H1 (cell line): ENCODE measurements around the gene SERPING1. TPM values are rescaled to one million over a fixed set of nuclear protein-coding genes. Genes with fewer than 3 reads are reported as not detected.

ENCODE experiments used
- CTCF ChIA-PET: fragments of 300-600 bp; sonication (Branson Sonifier 250); formaldehyde crosslinking; loops from one replicate; lab custom pipeline; 2021; ENCODE audit not compliant: partially characterized antibody; lab: Charles Lee
- POLR2A ChIA-PET: fragments of 300-600 bp; sonication (Branson Sonifier 250); formaldehyde crosslinking; loops from one replicate; lab custom pipeline; 2021; ENCODE audit warnings: inconsistent platforms; ENCODE audit not compliant: partially characterized antibody; lab: Charles Lee
- DNase-seq, 2 experiments: peaks; one replicate each; pipeline versions ENCODE4 v3.0.0 to v3.0.0-alpha.2; 2010 to 2022; ENCODE audit warnings: low spot score in 2 of 2, low read depth in 1 of 2, mixed read lengths in 1 of 2
- FAIRE-seq: peaks from 2 replicates; lab custom pipeline; 2011; peaks lifted over from hg19 to GRCh38; lab: Jason Lieb, UNC
- H2AFZ ChIP-seq: 2 replicates; pipeline ENCODE4 v1.8.1; 2012; ENCODE audit warnings: low read length, inconsistent platforms
- H2AK5ac ChIP-seq: 2 replicates; pipeline ENCODE4 v1.6.1; 2013; ENCODE audit warnings: low read depth, low read length
- H2BK120ac ChIP-seq: replicated peaks from 2 replicates; pipeline ENCODE3; 2013; ENCODE audit warnings: low read depth, low read length, inconsistent platforms
- H2BK12ac ChIP-seq: 2 replicates; pipeline ENCODE4 v1.6.1; 2013; ENCODE audit warnings: low read depth, low read length
- H2BK15ac ChIP-seq: 2 replicates; pipeline ENCODE4 v1.6.1; 2013; ENCODE audit warnings: low read length
- H2BK20ac ChIP-seq: 2 replicates; pipeline ENCODE4 v1.6.1; 2013; ENCODE audit warnings: low read length
- H2BK5ac ChIP-seq: 2 replicates; pipeline ENCODE4 v1.6.1; 2013; ENCODE audit warnings: low read depth, low read length
- H3K14ac ChIP-seq: 2 replicates; pipeline ENCODE4 v1.6.1; 2013; ENCODE audit warnings: inconsistent platforms; ENCODE audit not compliant: insufficient read length
- H3K18ac ChIP-seq: 2 replicates; pipeline ENCODE4 v1.6.1; 2013; ENCODE audit warnings: low read length; ENCODE audit errors: extremely low read depth
- H3K23ac ChIP-seq: 2 replicates; pipeline ENCODE4 v1.6.1; 2013; ENCODE audit warnings: inconsistent platforms; ENCODE audit not compliant: insufficient read length
- H3K23me2 ChIP-seq: 2 replicates; pipeline ENCODE4 v1.6.1; 2013; ENCODE audit warnings: low read depth, low read length
- H3K27ac ChIP-seq: 2 replicates; pipeline ENCODE4 v1.6.1; 2011; ENCODE audit warnings: low read depth, low read length, inconsistent platforms
- H3K27me3 ChIP-seq, 4 experiments: replicated peaks in 1 of 4; 1 replicate in 1 of 4; 2 replicates in 3 of 4; pipeline versions ENCODE4 v1.6.1 to v1.8.1; 2011 to 2013; ENCODE audit warnings: low read length in 3 of 4, mild to moderate bottlenecking in 3 of 4, inconsistent platforms in 2 of 4, mixed read lengths in 2 of 4, moderate library complexity in 1 of 4; ENCODE audit not compliant: control insufficient read depth in 3 of 4, insufficient read depth in 3 of 4; ENCODE audit errors: extremely low read depth in 1 of 4
- H3K36me3 ChIP-seq, 4 experiments: 2 replicates each; pipeline versions ENCODE4 v1.6.1 to v1.8.1; 2011 to 2013; ENCODE audit warnings: mild to moderate bottlenecking in 4 of 4, low read length in 3 of 4, moderate library complexity in 2 of 4, control low read depth in 1 of 4, inconsistent platforms in 1 of 4; ENCODE audit not compliant: insufficient read depth in 4 of 4, control insufficient read depth in 2 of 4
- H3K4ac ChIP-seq: replicated peaks from 2 replicates; pipeline ENCODE3; 2013; ENCODE audit warnings: low read length, low read depth, mixed read lengths, inconsistent platforms; ENCODE audit not compliant: insufficient read length
- H3K4me1 ChIP-seq, 4 experiments: replicated peaks in 1 of 4; 1 replicate in 1 of 4; 2 replicates in 3 of 4; pipeline versions ENCODE4 v1.6.1 to v1.8.1; 2011 to 2013; ENCODE audit warnings: low read length in 3 of 4, inconsistent platforms in 2 of 4, mixed read lengths in 1 of 4; ENCODE audit not compliant: insufficient read depth in 4 of 4, control insufficient read depth in 3 of 4
- H3K4me2 ChIP-seq, 2 experiments: 2 replicates each; pipeline versions ENCODE4 v1.6.1 to v1.8.1; 2011 to 2013; ENCODE audit warnings: low read depth in 2 of 2, low read length in 2 of 2, control low read depth in 1 of 2, inconsistent platforms in 1 of 2, mild to moderate bottlenecking in 1 of 2; ENCODE audit not compliant: insufficient read depth in 1 of 2
- H3K4me3 ChIP-seq, 4 experiments: fragments of 200-600, 300-600 bp in 1 of 4; sonication (generic), shearing (Covaris generic), sonication (Bioruptor Twin) in 1 of 4; 2 replicates each; pipeline versions ENCODE4 v1.5.1 to v1.8.1; 2011 to 2016; ENCODE audit warnings: low read length in 4 of 4, low read depth in 3 of 4, control low read depth in 2 of 4, inconsistent platforms in 2 of 4, mild to moderate bottlenecking in 2 of 4, mixed read lengths in 1 of 4, moderate library complexity in 1 of 4; ENCODE audit not compliant: insufficient read depth in 2 of 4; ENCODE audit errors: extremely low read depth in 1 of 4
- H3K56ac ChIP-seq: replicated peaks from 2 replicates; pipeline ENCODE3; 2013; ENCODE audit warnings: low read depth, mild to moderate bottlenecking, mixed read lengths, low read length, inconsistent platforms; ENCODE audit not compliant: insufficient read length
- H3K79me1 ChIP-seq: 2 replicates; pipeline ENCODE4 v1.6.1; 2013; ENCODE audit warnings: low read depth, low read length, control low read depth
- H3K79me2 ChIP-seq, 2 experiments: 2 replicates each; pipeline versions ENCODE4 v1.6.1 to v1.8.1; 2012 to 2013; ENCODE audit warnings: low read length in 2 of 2, mild to moderate bottlenecking in 2 of 2, inconsistent platforms in 1 of 2; ENCODE audit not compliant: insufficient read depth in 2 of 2, control insufficient read depth in 1 of 2
- H3K9ac ChIP-seq, 4 experiments: replicated peaks in 1 of 4; 1 replicate in 1 of 4; 2 replicates in 3 of 4; pipeline versions ENCODE4 v1.6.1 to v1.8.1; 2011 to 2013; ENCODE audit warnings: low read depth in 3 of 4, low read length in 3 of 4, control low read depth in 2 of 4, mild to moderate bottlenecking in 2 of 4, moderate library complexity in 2 of 4, inconsistent platforms in 1 of 4; ENCODE audit errors: extremely low read depth in 1 of 4
- H3K9me3 ChIP-seq, 2 experiments: 2 replicates each; pipeline versions ENCODE4 v1.6.1 to v1.8.1; 2012 to 2013; ENCODE audit warnings: mild to moderate bottlenecking in 2 of 2, moderate library complexity in 2 of 2, control low read depth in 1 of 2, inconsistent platforms in 1 of 2, low read depth in 1 of 2, low read length in 1 of 2, mixed read lengths in 1 of 2; ENCODE audit not compliant: insufficient read depth in 2 of 2
- H4K20me1 ChIP-seq, 2 experiments: replicated peaks in 1 of 2; 2 replicates each; pipeline versions ENCODE3 to v1.8.1; 2011 to 2013; ENCODE audit warnings: inconsistent platforms in 2 of 2, low read length in 2 of 2, mild to moderate bottlenecking in 1 of 2; ENCODE audit not compliant: insufficient read depth in 2 of 2, control insufficient read depth in 1 of 2
- H4K5ac ChIP-seq: 2 replicates; pipeline ENCODE4 v1.6.1; 2013; ENCODE audit warnings: low read length, low read depth, mixed read lengths, inconsistent platforms; ENCODE audit not compliant: insufficient read length
- H4K8ac ChIP-seq: 2 replicates; pipeline ENCODE4 v1.8.0; 2013; ENCODE audit warnings: mild to moderate bottlenecking, moderate library complexity, low read length, inconsistent platforms; ENCODE audit not compliant: insufficient read depth; ENCODE audit errors: extremely low read depth
- H4K91ac ChIP-seq: replicated peaks from 2 replicates; pipeline ENCODE3; 2013; ENCODE audit warnings: low read length, mixed read lengths, inconsistent platforms; ENCODE audit not compliant: insufficient read length
- ASH2L ChIP-seq: fragments of 200-600, 300-600 bp; sonication (generic); IDR thresholded peaks from one replicate; pipeline ENCODE4 v1.7.1; 2017; ENCODE audit warnings: low read length
- CBX8 ChIP-seq: fragments of 300-800, 300-1000 bp; sonication (generic); IDR thresholded peaks from 2 replicates; pipeline ENCODE4 v1.7.1; 2016; ENCODE audit warnings: low read depth, low read length, borderline replicate concordance
- NRF1 ChIP-seq: IDR thresholded peaks from 2 replicates; pipeline ENCODE4 v1.6.1; 2011; ENCODE audit warnings: mild to moderate bottlenecking, low read depth, low read length, improper control_type of control experiment
- SP4 ChIP-seq: IDR thresholded peaks from 2 replicates; pipeline ENCODE4 v1.6.1; 2012; ENCODE audit warnings: low read length, inconsistent platforms
- SUZ12 ChIP-seq: fragments of 200-600 bp; sonication (generic); IDR thresholded peaks from 2 replicates; pipeline ENCODE4 v1.6.1; 2012; ENCODE audit warnings: mild to moderate bottlenecking, inconsistent platforms, low read length, moderate library complexity, mixed read lengths
- TAF7 ChIP-seq: optimal IDR thresholded peaks from 2 replicates; pipeline ENCODE3; 2011; ENCODE audit warnings: low read depth, mild to moderate bottlenecking, inconsistent platforms, low read length, moderate library complexity, borderline replicate concordance
- WGBS, 2 experiments: shearing (Covaris generic) in 1 of 2; methylation state at CpG; one replicate each; pipeline versions ENCODE4 v1.1.6 to v1.1.7; 2013 to 2015; ENCODE audit warnings: low lambda C conversion rate in 2 of 2, mixed read lengths in 2 of 2, inconsistent platforms in 1 of 2, low coverage in 1 of 2, missing lambda C conversion rate in 1 of 2; ENCODE audit not compliant: insufficient replicate concordance in 2 of 2, insufficient coverage in 1 of 2, insufficient read length in 1 of 2; ENCODE audit errors: extremely low coverage in 1 of 2, missing lambda C conversion rate in 1 of 2; 5-methylcytosine and 5-hydroxymethylcytosine counted together
- polyA plus RNA-seq, 7 experiments: library from polyadenylated mRNA; depleted of rRNA in 3 of 7; stranded (reverse) in 5 of 7; unstranded in 2 of 7; fragments of >200 nt in 5 of 7; fragments of 200-250 nt in 2 of 7; gene quantifications; 1 replicate in 5 of 7; 2 replicates in 1 of 7; 4 replicates in 1 of 7; pipeline versions ENCODE4 v1.2.1 to v1.2.3, GENCODE V29; 2011 to 2013; ENCODE audit warnings: missing spikeins in 2 of 7, mixed read lengths in 2 of 7
- total RNA-seq: library from RNA; stranded (reverse); fragmentation: NEBNext Ultra II Directional; extraction: Animal tissue kit (Norgen Biotek cat#: 25700); gene quantifications from 2 replicates; pipeline ENCODE4 v1.2.1, GENCODE V29; 2021

SERPING1 gene
- total and polyA plus RNA-seq, 2 of the 8 experiments (the other 6 are each of a cell fraction or from before 2014, with no cell fraction given) = 50.9 to 54.8 TPM

DNA sequence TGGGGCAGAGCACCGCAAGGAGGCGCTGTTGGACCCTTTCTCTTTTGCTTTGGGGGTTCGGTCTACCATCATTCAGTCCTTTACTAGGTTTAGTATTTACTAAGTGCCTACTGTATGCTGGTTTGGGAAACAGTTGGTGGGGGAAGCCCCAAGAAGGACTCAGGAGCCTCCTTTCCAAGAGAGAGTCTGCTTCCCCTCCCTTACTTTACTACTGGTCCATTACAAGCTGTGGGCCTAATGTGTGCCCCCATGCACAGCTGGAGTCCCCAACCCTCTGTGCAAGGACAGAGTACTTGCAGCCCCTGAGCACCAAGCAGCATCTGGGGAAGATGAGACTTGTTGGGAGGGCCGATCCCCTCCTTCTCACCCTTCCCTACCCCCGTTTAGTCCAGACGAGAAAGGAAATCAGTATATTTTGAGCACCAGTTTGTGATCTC, 29.1 kb upstream of the SERPING1 start:
- H3K4me3 ChIP-seq = peak overlapping the region; percentile 41 to 89 (median 83)
- FAIRE-seq = no peak
- TF ChIP-seq ASH2L = peak; percentile 34
- TF ChIP-seq NRF1 = no peak
- no peak for TF ChIP-seq TAF7
- no peak for TF ChIP-seq SUZ12
- no peak for TF ChIP-seq SP4
- TF ChIP-seq CBX8 = no peak

More for the DNA sequence above, 29.1 kb upstream of the SERPING1 start:
- Histone ChIP-seq H2AFZ (no peak overlapping the region), H2AK5ac (no peak overlapping the region), H3K27me3 (no peaks in the 10 kb centered on the region), H3K4me1 (peaks cover 0 to 11% (median 4%) of the 10 kb centered on the region in 4 experiments; a peak in 6 of 7 replicates), H3K56ac (no peak overlapping the region), H3K79me2 (peaks cover 0 to 13% of the 10 kb centered on the region in 2 experiments; a peak in 2 of 4 replicates), H4K91ac (peak overlapping the region; percentile 44), H4K5ac (peak overlapping the region; percentile 69), H3K9ac (peak overlapping the region in 2 of 4 experiments; percentile 90 to 91; a peak in 4 of 7 replicates), H3K27ac (peak overlapping the region; percentile 78; the same call in 1 of the 2 replicates), H3K36me3 (no peaks in the 10 kb centered on the region), H3K23ac (no peak overlapping the region), H3K79me1 (no peaks in the 10 kb centered on the region), H3K4me2 (peak overlapping the region; percentile 85 to 91), H3K4ac (peak overlapping the region; percentile 96), H4K8ac (peak overlapping the region; percentile 62; the same call in 1 of the 2 replicates), H2BK5ac (peak overlapping the region; percentile 85; the same call in 1 of the 2 replicates), H3K23me2 (peaks cover 6% of the 10 kb centered on the region; the same call in 1 of the 2 replicates), H2BK120ac (peak overlapping the region; percentile 36), H3K14ac (no peak overlapping the region), H4K20me1 (no peaks in the 10 kb centered on the region), H3K9me3 (no peaks in the 10 kb centered on the region), H2BK15ac (no peak overlapping the region), H2BK20ac (peak overlapping the region; percentile 93; the same call in 1 of the 2 replicates), H2BK12ac (peak overlapping the region; percentile 64), H3K18ac (peak overlapping the region; percentile 96)
- DNase-seq = peak; percentile 63 to 97
- WGBS, 2 experiments = 38% methylated on average over 5 of the region's 6 CpGs; no CpG with 5 or more reads in 1 of the 2 experiments
- POLR2A ChIA-PET = interaction anchor here (0.6 to 9.7 kb wide), 26 partner anchors 10 to 173 kb away, joined by 3 to 591 read pairs (median 4); partner anchors contain the start of genes SELENOH, SERPING1, SMTNL1 and YPEL4
- CTCF ChIA-PET = interaction anchor here (0.7 to 9.6 kb wide), 43 partner anchors 10 to 249 kb away, joined by 3 to 357 read pairs (median 4); partner anchors contain the start of genes CLP1 and SERPING1
